ENCODE results near the gene EYA3.

EYA3 gene

DNA sequence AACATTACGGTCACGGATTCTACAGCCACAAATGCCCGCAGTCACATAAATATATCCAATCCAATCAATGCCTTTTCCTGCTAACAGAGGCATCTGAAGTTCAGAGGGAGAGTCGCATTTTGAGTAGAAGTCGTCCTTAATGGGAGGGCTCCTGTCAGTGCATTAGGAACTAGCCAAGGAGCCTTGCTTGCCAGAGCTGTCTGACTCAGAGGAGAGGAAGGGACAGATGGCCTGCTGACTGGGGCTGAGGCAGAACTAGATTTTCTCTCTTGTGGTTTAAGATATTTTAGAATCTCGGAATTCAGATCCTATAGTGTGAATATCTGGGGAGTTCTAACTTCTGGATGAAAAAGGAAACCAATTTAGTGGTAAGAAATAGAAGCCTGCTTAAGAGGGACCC is 118.0 kb downstream of the EYA3 start:
- no peak for DNase-seq (ENCODE audit: low read depth)

- DNase-seq (ENCODE audit: low read depth) = no peak
These were observed 119.7 kb downstream of the EYA3 start for GRCh38 chr1:27968692-27969091.

- DNase-seq (ENCODE audit: low read depth) = no peak
These were observed 120.4 kb downstream of the EYA3 start for GRCh38 chr1:27967884-27968466.

DNA sequence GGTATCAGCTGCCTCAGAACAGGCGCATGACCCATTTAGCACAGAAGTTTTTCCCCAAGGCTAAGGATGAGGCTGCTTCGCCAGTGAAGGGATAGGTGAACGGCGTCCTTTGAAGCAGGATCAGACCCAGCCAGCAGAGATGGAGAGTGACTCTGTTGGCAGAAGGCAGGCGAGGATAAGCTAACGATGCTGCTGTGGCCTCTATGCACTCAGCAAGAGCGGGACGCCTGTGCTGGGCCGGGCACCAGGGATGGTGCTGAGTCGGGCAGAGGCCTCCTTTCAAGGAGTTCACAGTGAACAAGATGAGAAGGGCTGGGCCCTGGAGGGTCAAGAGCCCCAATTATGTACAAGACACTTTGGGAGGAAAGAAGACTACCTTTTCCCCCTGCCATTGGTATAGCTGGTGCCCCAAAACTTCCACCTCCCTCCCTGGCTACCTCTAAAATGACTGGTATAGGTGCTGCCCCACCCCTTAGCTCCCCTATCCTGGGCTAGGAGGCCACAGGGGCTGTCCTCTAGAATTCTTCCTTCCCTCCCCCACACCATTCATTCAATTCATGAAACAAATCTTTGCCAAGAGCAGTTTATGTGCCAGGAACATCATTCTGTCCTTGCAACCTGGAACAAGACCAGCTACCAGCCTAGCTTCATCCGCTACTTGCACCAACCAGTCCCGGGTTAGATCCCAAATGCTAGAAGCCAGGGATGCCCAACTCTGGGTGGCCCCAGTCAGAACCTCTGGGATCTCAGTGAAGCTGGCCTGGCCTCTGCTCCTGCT is 121.1 kb downstream of the EYA3 start:
- no peak for DNase-seq (ENCODE audit: low read depth)

DNA sequence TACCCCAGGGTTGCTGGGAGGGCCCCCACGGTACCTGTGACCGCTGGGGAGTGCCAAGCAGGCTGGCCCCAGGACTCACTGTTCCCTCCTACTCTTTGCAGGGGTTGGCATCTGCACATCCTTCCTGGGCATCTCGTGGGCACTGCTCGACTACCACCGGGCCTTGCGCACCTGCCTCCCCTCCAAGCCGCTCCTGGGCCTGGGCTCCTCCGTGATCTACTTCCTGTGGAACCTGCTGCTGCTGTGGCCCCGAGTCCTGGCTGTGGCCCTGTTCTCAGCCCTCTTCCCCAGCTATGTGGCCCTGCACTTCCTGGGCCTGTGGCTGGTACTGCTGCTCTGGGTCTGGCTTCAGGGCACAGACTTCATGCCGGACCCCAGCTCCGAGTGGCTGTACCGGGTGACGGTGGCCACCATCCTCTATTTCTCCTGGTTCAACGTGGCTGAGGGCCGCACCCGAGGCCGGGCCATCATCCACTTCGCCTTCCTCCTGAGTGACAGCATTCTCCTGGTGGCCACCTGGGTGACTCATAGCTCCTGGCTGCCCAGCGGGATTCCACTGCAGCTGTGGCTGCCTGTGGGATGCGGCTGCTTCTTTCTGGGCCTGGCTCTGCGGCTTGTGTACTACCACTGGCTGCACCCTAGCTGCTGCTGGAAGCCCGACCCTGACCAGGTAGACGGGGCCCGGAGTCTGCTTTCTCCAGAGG is 121.9 kb downstream of the EYA3 start:
- DNase-seq (ENCODE audit: low read depth) = no peak

GRCh38 chr1:27963393-27963792 is 125.0 kb downstream of the EYA3 start:
- no peak for DNase-seq (ENCODE audit: low read depth)

GRCh38 chr1:27961646-27962221 is 126.7 kb downstream of the EYA3 start:
- DNase-seq (ENCODE audit: low read depth) = no peak

GRCh38 chr1:27960762-27961645 is 127.4 kb downstream of the EYA3 start:
- no peak for DNase-seq (ENCODE audit: low read depth)

GRCh38 chr1:27959792-27960603 is 128.4 kb downstream of the EYA3 start, which contains the start of gene XKR8:
XKR8 (plus strand) TSS chr1:27959973; CDS start chr1:27960070, 97 bp downstream.
- peak; percentile 69 for DNase-seq (ENCODE audit: low read depth)

DNA sequence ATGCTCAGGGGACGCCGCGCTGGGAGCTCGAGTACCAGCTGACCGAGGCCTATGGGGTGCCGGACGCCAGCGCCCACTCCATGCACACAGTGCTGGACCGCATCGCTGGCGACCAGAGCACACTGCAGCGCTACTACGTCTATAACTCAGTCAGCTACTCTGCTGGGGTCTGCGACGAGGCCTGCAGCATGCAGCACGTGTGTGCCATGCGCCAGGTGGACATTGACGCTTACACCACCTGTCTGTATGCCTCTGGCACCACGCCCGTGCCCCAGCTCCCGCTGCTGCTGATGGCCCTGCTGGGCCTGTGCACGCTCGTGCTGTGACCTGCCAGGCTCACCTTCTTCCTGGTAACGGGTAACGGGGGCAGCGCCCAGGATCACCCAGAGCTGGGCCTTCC is 129.9 kb downstream of the EYA3 start:
- DNase-seq (ENCODE audit: low read depth) = no peak

DNA sequence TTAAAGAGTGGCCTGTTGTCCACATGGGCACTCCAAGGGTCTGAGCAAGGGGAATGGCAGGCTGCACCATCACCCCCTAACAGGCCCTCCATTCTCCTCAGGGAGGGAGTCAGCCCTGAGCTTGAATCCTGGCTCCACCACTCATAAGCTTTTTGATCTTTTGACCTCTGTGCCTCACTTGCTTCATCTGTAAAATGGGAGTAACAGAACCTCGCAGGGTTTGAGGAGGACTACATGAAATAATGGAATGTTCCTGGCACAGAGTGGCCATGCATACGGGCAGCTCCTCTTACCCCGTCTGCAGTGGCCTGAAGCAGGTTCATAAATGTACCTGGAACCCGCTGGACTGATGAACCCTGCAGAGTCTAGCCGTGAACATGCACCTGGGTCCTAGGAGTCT is 130.8 kb downstream of the EYA3 start:
- no peak for DNase-seq (ENCODE audit: low read depth)

DNA sequence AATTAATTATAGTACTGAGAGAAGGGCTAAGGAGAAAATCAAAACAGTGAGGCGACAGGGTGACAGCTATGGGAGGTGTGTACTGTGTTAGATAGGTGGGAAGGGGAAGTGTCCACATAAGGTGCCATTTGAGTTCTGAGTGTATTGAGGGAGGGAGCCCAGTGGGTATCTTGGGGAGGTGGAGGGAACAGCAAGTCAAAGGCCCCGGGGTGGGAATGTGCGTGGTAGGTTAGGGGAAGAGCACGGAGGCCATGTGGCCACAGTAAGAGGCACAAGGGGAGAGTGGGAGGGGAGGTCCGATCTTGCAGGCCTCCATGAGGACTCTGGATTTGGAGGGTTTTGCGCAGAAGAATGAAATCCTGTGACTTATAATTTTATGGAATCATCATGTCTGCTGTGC is 131.6 kb downstream of the EYA3 start:
- no peak for DNase-seq (ENCODE audit: low read depth)

- no peak for DNase-seq (ENCODE audit: low read depth)
These were observed 133.3 kb downstream of the EYA3 start for GRCh38 chr1:27955076-27955475.

DNA sequence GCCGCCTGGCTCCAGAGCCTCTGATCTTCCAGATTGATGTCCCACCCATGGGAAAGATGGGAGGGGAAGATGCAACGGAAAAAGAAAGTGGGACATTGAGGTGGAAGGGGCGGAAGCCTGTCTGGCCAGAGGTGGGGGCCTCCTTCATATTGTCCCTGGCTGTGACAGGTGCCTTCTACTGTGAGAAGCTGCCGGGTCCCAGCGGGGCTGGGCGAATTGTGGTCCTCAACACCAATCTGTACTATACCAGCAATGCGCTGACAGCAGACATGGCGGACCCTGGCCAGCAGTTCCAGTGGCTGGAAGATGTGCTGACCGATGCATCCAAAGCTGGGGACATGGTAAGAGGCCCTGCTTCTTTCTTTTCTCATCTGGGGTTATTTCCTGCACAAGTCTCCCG is 134.2 kb downstream of the EYA3 start:
- no peak for DNase-seq (ENCODE audit: low read depth)

GRCh38 chr1:27952147-27952546 is 136.3 kb downstream of the EYA3 start:
- DNase-seq (ENCODE audit: low read depth) = no peak

DNA sequence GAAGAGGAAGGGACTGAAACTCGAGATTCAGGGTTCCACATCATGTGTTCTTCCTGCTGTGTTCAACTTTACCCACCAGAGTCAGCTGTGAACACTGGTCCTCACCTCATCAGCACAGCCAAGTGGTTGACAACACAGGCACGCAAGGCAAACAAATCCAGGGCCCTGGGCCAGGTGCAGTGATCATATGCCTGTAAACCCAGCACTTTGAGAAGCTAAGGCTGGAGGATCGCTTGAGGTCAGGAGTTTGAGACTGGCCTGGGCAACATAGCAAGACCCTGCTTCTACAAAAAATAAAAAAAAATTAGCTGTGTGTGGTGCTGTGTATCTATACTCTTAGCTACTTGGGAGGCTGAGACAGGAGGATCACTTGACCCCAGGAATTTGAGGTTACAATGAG is 137.0 kb downstream of the EYA3 start:
- DNase-seq (ENCODE audit: low read depth) = no peak

- no peak for DNase-seq (ENCODE audit: low read depth)
These were observed 139.4 kb downstream of the EYA3 start for GRCh38 chr1:27949027-27949426.

GRCh38 chr1:27945020-27945419 is 143.4 kb downstream of the EYA3 start:
- DNase-seq (ENCODE audit: low read depth) = no peak

DNA sequence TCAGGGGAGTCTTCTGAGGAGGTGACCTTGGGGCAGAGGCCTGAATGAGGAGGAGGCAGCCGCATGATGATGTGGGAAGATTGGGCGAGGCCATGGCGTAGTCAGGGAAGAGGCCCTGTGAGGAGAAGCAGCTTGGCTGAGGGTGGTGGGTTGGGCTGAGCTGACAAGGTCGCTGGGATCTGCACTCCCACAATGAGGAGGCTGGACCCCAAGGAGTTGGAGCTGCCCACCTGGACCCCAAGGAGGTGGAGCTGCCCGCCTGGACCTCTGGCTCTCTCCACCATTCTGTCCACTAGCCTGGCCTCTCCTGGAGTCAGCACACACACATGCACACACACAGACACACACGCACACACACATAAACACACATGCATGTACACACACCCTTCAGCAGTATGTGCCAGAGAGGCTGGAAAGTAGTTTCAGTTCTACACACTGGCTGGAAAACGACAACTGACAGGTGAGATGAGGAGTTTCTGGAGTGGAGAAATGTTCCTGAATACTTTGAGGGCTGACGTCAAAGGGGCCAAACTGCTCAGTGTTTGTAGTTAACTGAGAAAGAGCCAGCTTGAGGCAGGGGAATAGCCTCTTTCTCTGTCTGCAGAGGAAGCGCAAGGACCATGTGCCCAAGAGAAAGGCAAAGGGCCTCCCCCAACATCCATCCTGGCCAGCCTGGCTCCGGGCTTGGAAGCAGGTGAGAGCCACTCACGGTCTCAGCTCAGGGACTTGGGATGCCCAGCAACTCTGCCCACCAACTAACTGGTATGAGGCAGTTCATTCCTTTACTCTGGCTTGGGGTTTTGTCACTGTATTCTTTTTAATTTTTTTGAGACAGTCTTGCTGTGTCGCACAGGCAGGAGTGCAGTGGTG is 146.5 kb downstream of the EYA3 start:
- no peak for DNase-seq (ENCODE audit: low read depth)
